HG02938 (cell line): Measurements from ENCODE around the gene SEMA3F.

Experiments
- ATAC-seq: cut with Tn5 transposase; IDR thresholded peaks from one replicate; pipeline ENCODE4 v1.9.1; 2021; ENCODE audit warnings: mild to moderate bottlenecking, moderate library complexity; ENCODE audit not compliant: unreplicated experiment

The SEMA3F gene

GRCh38 chr3:50155491-50155878, 361 bp downstream of the SEMA3F start:
- ATAC-seq, result no peak

- no peak for ATAC-seq
Measured at GRCh38 chr3:50155891-50156290, 767 bp downstream of the SEMA3F start.

- ATAC-seq, result no peak
Measured at GRCh38 chr3:50156549-50157493, 1.7 kb downstream of the SEMA3F start.

- ATAC-seq, result no peak
Measured at GRCh38 chr3:50157827-50158529, 2.9 kb downstream of the SEMA3F start.

GRCh38 chr3:50158530-50159146, 3.5 kb downstream of the SEMA3F start:
- ATAC-seq, result no peak

- ATAC-seq, result no peak
Measured at GRCh38 chr3:50160561-50160983, 5.4 kb downstream of the SEMA3F start.

GRCh38 chr3:50161320-50161719, 6.2 kb downstream of the SEMA3F start:
- ATAC-seq, result no peak

GRCh38 chr3:50162034-50162883, 7.1 kb downstream of the SEMA3F start:
- ATAC-seq, result no peak

- no peak for ATAC-seq
Measured at GRCh38 chr3:50163572-50164455, 8.7 kb downstream of the SEMA3F start.

DNA sequence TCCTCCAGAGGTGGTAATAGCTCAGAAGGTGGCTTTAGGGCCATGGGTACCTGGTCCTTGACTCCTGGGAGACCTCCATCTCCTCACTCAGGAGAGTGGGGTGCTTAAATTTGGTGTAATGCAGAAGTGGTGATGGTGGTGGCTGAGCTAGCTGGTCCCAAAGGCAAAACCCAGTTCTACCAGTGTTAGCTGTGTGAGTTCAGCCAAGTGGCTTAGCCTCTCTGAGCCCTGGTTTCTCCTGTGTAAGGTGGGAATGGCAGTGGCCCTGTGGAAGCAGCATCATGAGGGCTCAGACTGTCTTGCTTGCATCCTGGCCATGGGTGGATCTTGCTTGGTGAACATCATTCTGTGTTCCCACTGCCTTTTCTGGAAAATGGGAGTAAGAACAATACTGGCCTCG, 9.4 kb downstream of the SEMA3F start:
- ATAC-seq, result no peak

- ATAC-seq, result no peak
Measured at GRCh38 chr3:50164984-50165909, 10.1 kb downstream of the SEMA3F start.

DNA sequence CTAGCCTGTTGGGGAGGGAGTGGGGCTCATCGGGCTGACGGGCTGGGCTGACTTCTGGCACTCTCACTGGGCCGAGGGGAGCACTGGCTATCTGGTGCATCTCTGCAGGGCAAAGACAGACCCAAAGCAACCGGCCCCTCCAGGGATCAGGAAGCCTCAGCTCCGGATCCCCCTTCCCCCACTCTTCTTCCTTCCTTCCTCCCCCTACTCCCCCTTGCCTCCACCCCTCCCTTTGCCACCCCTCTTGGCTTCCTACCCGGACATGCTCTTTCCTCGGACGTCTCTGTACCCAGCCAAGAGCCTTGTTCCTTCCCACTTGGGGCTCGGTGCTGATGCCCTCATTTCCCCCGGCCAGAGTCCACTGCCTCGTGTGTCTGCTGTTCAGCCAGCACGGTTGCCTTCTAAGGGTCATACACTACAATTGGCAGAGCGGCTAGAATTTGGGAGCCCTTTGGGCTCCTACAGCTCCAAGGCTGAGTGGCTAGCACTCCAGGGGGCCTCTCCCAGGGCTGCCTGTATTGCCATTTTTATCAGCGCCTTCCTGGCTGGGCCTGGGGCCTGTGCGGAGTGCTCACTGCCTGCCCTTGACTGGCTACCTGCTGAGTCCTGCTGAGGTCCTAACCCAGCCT, 10.9 kb downstream of the SEMA3F start:
- ATAC-seq, result no peak

DNA sequence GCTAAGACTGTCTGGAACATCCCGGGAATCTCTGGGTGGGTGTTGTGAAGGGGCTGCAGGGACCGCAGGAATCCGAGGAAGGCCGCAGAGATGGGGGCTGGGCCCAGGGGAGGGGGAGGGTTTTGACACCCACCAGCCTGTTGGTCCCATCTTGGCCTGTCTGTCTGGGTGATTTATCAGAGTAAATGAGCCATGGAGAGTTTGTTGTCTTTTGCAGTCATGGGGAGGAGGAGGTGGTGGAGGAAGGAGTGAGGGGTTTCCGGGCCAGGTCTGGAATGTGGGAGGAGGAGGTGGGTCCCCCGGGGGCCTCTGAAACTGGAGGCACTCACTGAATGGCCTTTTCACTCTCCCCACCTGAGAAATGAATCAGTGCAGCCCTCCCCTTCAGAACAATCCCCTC, 11.5 kb downstream of the SEMA3F start:
- ATAC-seq, result no peak

- ATAC-seq, result no peak
Measured at GRCh38 chr3:50167069-50167840, 12.1 kb downstream of the SEMA3F start.

DNA sequence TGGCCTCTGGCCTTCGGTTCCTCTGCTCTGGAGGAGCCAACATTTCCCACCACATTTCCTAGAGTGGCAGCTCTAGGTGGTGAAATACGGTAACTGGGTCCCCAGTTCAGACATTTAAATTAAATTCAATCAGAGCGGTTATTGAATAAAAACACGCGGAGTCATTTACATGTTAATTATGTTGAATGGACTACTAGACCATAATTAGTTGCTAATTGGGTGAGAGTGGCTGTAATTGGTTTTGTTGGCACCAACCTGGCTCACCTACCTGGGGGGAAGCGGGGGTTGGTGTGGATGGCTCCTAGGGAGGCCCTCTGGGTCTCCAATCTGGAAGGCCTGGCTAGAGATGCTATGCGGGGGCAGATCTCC, 12.7 kb downstream of the SEMA3F start:
- no peak for ATAC-seq

DNA sequence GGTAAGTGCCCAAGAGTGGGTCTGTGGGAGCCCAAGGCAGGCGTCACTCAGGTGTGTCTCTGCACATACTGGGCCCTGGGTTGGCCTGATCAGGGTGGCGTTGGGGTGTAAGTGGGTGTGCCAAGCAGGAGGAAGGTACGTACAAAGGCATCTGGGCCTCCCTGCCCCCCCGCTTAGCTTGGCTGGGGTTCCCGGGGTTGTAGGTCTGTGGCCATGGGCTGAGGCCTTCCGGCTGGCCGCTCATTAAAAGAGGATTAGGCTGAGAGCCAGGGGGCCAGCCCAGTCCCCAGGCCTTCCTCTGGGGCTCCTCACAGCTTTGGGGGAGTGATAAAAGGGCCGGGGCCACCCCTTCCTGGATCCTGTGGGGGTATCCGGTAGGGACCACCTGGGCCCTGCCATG, 13.3 kb downstream of the SEMA3F start:
- ATAC-seq, result no peak

DNA sequence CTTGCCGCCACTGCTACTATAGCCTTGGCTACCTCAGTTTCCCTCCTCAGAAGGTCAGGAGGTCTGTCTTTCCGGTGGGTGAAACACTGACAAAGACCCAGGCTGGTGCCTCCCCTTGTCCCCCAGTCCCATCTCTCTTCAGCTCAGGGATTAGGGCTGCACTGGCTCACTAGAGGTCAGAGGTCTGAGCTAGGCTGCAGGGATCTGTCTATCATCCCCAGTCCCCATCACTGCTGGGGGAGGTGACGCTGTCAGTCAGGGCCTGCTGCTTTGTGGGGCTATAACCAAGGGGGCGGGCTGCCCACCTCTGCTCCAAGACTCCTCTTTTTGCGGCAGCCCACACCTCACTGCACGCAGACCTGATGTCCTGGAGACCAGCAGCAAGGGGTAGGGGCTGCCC, 13.7 kb downstream of the SEMA3F start:
- ATAC-seq, result no peak
